NT2/D1 (cell line): Measurements from ENCODE around the gene PCCB.

Source experiments
- YY1 ChIP-seq: IDR thresholded peaks from 2 replicates; pipeline ENCODE4 v1.6.1; 2011; ENCODE audit not compliant: insufficient read length, insufficient read depth
- ZNF274 ChIP-seq: IDR thresholded peaks from 2 replicates; pipeline ENCODE4 v1.6.1; 2011; ENCODE audit warnings: mild to moderate bottlenecking, low read depth, low read length

DNA sequence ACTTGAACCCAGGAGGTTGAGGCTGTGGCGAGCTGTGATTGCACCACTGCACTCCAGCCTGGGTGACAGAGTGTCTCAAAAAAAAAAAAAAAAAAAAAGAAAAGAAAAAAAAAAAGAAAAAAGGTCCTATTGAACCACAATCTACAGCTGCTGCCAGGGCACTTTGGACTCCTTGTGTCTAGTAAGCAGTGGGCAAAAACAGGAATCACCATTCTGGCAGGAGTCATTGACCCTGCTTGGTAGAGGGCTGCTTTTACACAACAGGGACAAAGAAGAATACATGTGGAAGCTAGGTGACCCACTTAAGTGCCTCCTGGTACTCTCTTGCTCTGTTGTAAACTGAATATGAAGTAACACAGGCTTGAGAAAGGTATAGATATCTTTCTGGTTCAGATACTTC is 14.6 kb upstream of the PCCB start:
- TF ChIP-seq YY1 = no peak
- no peak for TF ChIP-seq ZNF274
